ENCODE results near the gene FKBP5.
"Not testable (repeated sequence)": the region's sequence is repeated elsewhere in the genome, so short reads cannot be mapped to it uniquely, and the experiment has no call there.

FKBP5 gene

DNA sequence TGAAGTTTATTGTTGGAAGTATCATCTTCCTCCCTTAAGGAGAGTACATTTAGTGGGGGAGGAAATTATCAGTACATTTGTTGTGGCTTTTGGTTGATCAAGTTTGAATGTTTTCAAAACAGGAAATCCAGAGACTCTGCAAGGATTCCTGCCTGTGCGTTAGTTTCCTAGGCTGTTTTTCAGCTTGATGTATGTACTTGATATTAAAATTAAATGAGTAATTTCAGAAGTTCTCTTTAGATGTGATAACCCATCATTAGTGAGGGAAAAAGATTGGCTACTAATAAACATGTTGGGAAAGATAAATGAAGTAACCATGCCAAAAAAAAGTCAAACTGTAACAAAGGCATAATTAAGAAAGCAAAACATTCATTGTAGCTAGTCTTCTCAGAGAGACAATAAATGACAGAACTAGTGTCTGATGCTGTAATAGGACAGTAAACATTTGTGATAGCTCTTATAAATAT, 88.0 kb downstream of the FKBP5 start:
- H3K27ac ChIP-seq, result no peak overlapping the region
- no peak for DNase-seq (ENCODE audit: low spot score)
- ChIA-PET POLR2A (ENCODE audit: low non-redundant PET) (no interaction called here), CTCF (interaction anchor here (0.5 to 0.6 kb wide), 3 partner anchors 10 to 1265 kb away, joined by 3 to 4 read pairs (median 4); no protein-coding TSS in a partner anchor)
- TF ChIP-seq, protein P1, sequence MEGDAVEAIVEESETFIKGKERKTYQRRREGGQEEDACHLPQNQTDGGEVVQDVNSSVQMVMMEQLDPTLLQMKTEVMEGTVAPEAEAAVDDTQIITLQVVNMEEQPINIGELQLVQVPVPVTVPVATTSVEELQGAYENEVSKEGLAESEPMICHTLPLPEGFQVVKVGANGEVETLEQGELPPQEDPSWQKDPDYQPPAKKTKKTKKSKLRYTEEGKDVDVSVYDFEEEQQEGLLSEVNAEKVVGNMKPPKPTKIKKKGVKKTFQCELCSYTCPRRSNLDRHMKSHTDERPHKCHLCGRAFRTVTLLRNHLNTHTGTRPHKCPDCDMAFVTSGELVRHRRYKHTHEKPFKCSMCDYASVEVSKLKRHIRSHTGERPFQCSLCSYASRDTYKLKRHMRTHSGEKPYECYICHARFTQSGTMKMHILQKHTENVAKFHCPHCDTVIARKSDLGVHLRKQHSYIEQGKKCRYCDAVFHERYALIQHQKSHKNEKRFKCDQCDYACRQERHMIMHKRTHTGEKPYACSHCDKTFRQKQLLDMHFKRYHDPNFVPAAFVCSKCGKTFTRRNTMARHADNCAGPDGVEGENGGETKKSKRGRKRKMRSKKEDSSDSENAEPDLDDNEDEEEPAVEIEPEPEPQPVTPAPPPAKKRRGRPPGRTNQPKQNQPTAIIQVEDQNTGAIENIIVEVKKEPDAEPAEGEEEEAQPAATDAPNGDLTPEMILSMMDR (conservative IDR thresholded peaks at IDR 0.05; ENCODE audit: low read depth), result no peak

DNA sequence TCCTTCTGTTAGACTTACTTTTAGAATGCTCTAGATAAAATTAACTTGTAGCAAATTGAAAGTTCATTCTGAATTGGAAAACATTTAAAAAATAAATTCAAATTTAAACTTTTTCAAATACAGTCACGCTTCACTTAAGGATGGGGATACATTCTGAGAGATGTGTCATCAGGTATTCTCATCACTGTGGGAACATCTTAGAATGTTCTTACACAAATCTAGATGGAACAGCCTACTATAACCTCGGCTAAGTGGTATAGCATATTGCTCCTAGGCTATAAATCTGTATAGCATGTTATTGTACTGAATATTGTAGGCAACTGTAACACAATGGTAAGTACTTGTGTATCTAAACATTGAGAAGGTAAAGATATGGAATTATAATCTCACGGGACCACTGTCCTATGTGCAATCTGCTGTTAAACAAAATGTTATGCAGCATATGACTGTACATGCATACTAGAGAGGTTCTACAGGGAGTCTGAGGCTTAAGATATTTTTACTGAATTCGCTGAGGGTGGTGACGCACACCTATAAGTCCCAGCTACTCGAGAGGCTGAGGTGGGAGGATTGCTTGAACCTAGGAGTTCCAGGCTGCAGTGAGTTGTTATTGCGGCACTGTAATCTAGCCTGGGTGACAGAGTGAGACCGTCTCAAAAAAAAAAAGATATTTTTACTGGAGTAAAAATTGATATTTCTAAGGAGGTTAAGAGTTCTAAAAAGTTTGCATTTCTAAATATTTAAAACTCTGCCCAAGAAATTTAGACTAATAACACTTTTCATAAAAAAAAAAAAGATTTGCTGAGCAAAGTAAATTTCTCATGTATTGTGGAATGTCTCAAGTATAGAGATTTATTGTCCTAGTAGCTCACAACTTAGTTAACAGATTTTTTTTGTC, 88.7 kb downstream of the FKBP5 start:
- peak overlapping the region; percentile 61 for H3K27ac ChIP-seq
- POLR2A ChIA-PET (ENCODE audit: low non-redundant PET), result no interaction called here

DNA sequence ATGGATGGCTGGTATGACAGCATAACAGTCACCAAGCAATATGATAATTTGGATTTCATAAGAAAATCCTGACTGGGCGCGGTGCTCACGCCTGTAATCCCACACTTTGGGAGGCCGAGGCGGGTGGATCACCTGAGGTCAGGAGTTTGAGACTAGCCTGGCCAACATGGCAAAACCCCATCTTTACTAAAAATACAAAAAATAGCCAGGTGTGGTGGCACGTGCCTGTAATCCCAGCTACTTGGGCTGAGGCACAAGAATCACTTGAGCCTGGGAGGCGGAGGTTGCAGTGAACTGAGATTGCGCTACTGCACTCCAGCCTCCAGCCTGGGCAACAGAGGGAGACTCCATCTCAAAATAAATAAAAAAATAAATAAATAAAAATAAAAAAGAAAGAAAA, 90.1 kb downstream of the FKBP5 start:
- CTCF ChIA-PET, result not testable (repeated sequence)
- POLR2A ChIA-PET (ENCODE audit: low non-redundant PET), result interaction anchor here (0.6 kb wide), 1 partner anchor 25 kb away, joined by 3 read pairs; no protein-coding TSS in a partner anchor

More for the DNA sequence above, 88.7 kb downstream of the FKBP5 start:
- TF ChIP-seq, protein P1 (conservative IDR thresholded peaks at IDR 0.05; ENCODE audit: low read depth), result no peak
- DNase-seq (ENCODE audit: low spot score), result no peak
- CTCF ChIA-PET, result interaction anchor here (0.5 to 0.6 kb wide), 2 partner anchors 11 to 1265 kb away, joined by 4 read pairs; no protein-coding TSS in a partner anchor

DNA sequence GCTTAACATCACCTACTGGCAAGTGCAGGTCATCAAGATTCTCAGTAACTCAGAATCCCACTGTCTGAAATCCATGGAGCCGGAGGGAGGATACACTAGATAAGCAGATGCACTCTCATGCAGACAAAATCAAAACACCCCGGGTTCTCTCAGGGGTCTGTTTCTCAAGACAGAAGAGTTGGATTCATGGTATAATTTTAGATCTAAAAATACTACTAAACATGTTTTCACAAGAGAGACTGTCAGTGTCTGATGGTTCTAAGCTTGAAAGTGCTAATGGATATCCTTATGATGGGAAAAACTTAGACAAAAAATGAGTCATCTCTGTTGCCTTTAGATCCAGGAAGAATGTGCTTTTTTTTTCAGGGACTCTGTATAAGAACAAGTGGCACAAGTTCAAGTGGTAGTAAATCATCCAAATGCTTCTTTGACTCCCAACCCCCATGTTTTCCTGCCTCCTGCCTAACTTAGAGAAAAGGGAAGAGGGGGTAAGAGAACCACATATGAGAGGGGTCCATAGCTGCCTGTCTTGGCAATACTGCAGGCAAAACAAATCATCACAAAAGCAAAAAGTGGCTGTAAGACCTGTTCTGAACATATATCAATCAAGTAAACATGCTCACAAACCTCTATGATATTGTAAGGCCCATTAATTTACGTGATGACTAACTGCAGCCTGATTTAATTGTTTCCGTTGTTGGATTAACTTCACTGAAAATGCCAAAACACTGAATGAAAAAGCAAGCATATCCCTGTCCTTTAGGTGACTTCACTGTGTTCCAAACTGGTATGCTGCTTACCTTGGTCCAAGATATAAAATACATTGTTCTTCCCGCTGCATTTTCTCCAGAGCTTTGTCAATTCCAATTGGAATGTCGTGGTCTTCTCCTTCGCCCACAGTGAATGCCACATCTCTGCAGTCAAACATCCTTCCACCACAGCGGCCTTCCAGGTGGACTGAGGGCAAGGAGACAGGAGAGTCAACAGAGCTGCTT, 92.0 kb downstream of the FKBP5 start:
- H3K27ac ChIP-seq, result peak overlapping the region; percentile 94
- TF ChIP-seq, protein P1 (conservative IDR thresholded peaks at IDR 0.05; ENCODE audit: low read depth), result no peak
- CTCF ChIA-PET, result interaction anchor here (1.2 kb wide), 1 partner anchor 139 kb away, joined by 4 read pairs; no protein-coding TSS in a partner anchor
- POLR2A ChIA-PET (ENCODE audit: low non-redundant PET), result no interaction called here
- DNase-seq (ENCODE audit: low spot score), result peak; percentile 74

More for the DNA sequence above, 90.1 kb downstream of the FKBP5 start:
- not testable (repeated sequence) for DNase-seq (ENCODE audit: low spot score)
- peak overlapping the region; percentile 88 for H3K27ac ChIP-seq

DNA sequence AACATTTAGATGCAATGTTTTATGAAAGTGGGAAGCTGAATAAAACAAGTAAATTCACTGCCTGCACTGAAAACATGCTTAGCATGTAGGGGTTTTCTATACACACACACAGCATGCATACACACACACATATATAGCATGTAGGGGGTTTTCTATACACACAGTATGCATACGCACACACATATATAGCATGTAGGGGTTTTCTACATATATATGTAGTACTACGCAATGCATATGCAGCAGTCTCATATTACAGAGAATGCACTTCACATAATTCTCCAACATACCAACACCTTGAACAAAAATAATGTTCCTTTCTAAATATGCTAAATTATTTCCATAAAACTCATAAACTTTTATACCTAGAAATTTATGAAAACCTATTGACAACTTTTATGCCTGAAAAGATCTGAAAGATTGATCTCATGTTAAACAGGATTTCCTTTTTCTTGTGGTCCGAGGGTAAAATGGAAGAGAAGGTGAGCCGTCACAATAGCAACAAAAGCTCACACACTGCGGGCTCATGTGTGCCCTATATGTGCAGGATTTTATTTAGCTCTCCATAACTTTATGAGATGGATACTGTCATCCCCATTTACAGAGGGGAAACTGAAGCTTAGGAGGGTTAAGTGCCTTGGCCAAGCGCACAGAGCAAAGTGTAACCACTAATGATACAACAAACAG, 94.1 kb downstream of the FKBP5 start:
- ChIA-PET POLR2A (ENCODE audit: low non-redundant PET) (no interaction called here), CTCF (interaction anchor here (0.6 to 1.2 kb wide), 2 partner anchors 11 to 78 kb away, joined by 3 read pairs; no protein-coding TSS in a partner anchor)
- no peak for DNase-seq (ENCODE audit: low spot score)
- TF ChIP-seq, protein P1 (conservative IDR thresholded peaks at IDR 0.05; ENCODE audit: low read depth), result no peak
- H3K27ac ChIP-seq, result no peak overlapping the region

DNA sequence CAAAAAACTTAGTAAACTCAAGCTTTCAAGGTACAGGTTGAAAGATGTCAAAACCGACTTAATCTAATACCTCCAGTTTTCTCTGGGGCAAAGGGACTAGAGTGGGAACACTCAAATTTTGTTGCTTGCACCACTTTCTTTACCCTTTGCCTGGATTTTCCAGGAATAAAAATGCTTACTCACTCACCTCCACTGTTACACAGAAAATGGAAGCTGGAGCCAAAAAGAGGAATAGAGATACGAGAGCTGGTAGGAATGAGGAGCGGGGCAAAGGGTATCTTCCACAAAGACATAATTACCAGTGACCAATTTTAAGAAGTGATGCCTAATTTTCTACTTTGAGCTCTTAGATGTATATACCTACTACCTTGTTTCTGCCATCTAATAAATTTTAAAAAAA, 96.5 kb downstream of the FKBP5 start:
- TF ChIP-seq, protein P1 (conservative IDR thresholded peaks at IDR 0.05; ENCODE audit: low read depth), result no peak
- no peak for DNase-seq (ENCODE audit: low spot score)
- ChIA-PET CTCF (interaction anchor here (1.9 kb wide), 1 partner anchor 145 kb away, joined by 5 read pairs; the partner anchor contains the start of gene ARMC12), POLR2A (ENCODE audit: low non-redundant PET) (no interaction called here)
- H3K27ac ChIP-seq, result no peak overlapping the region
